K562 (cell line): ENCODE data around the gene TLE6. TPM values are rescaled to one million over a fixed set of nuclear protein-coding genes. Genes with fewer than 3 reads are reported as not detected.

Experiments used
- ATAC-seq: fragments of 200-7000 bp; cut with Tn5 transposase; 3 replicates; pipeline ENCODE4 v1.9.1; 2020; ENCODE audit warnings: moderate library complexity
- BruUV-seq: library from RNA; stranded (reverse); fragments of 400-500 nt; replicated peaks from 2 replicates; lab custom pipeline; 2021; lab: Mats Ljungman, UMichigan
- CTCF ChIA-PET: fragments of 300-600 bp; formaldehyde crosslinking; extraction: SDS; loops from one replicate; lab custom pipeline; 2021; ENCODE audit warnings: low intra/inter-chr PET ratio; lab: Yijun Ruan, JAX
- POLR2A ChIA-PET: fragments of 300-600, 350-650 bp; sonication (Branson Sonifier 250); formaldehyde crosslinking; extraction: SDS; loops from one replicate; lab custom pipeline; 2021; ENCODE audit warnings: antibody characterized with exemption, inconsistent platforms; lab: Yijun Ruan, JAX
- DNase-seq, 4 experiments: peaks; one replicate each; pipeline versions ENCODE4 v3.0.0 to v3.0.0-alpha.2; 2011 to 2018; ENCODE audit warnings: low spot score in 3 of 4, mixed read lengths in 3 of 4; ENCODE audit errors: extremely low read depth in 1 of 4
- FAIRE-seq: peaks from 2 replicates; lab custom pipeline; 2011; peaks lifted over from hg19 to GRCh38; lab: Jason Lieb, UNC
- H2AFZ ChIP-seq: 2 replicates; pipeline ENCODE4 v1.6.0; 2011; ENCODE audit warnings: low read depth, low read length, control low read depth, inconsistent platforms
- H3K27ac ChIP-seq: fragments of 200-600 bp; 3 replicates; pipeline ENCODE4 v1.8.0; 2011; ENCODE audit warnings: low read depth, mild to moderate bottlenecking, control low read depth, inconsistent platforms, low read length, moderate library complexity, mixed read lengths; ENCODE audit errors: extremely low read depth
- H3K27me3 ChIP-seq, 2 experiments: fragments of 300-600 bp in 1 of 2; 2 replicates in 1 of 2; 3 replicates in 1 of 2; pipeline versions ENCODE4 v1.6.0 to v1.8.0; 2011; ENCODE audit warnings: inconsistent platforms in 2 of 2, low read length in 2 of 2, mild to moderate bottlenecking in 1 of 2, mixed read lengths in 1 of 2, moderate library complexity in 1 of 2; ENCODE audit not compliant: control insufficient read depth in 2 of 2, insufficient read depth in 2 of 2
- H3K36me3 ChIP-seq: fragments of 300-600 bp; 3 replicates; pipeline ENCODE4 v1.8.0; 2011; ENCODE audit warnings: mild to moderate bottlenecking, low read length, inconsistent platforms; ENCODE audit not compliant: control insufficient read depth, insufficient read depth
- H3K4me1 ChIP-seq, 2 experiments: fragments of 200-600 bp in 1 of 2; replicated peaks in 1 of 2; 2 replicates in 1 of 2; 3 replicates in 1 of 2; pipeline versions ENCODE4 v1.5.1 to v1.8.0; 2011; ENCODE audit warnings: inconsistent platforms in 2 of 2, low read length in 2 of 2, mild to moderate bottlenecking in 1 of 2, mixed read lengths in 1 of 2, moderate library complexity in 1 of 2; ENCODE audit not compliant: control insufficient read depth in 2 of 2, insufficient read depth in 2 of 2
- H3K4me2 ChIP-seq: 2 replicates; pipeline ENCODE4 v1.6.1; 2011; ENCODE audit warnings: low read length, control low read depth, inconsistent platforms, mixed read lengths; ENCODE audit not compliant: insufficient read depth
- H3K4me3 ChIP-seq: fragments of 200-600 bp; sonication (generic), shearing (Covaris generic); 2 replicates; pipeline ENCODE4 v1.5.1; 2016; ENCODE audit warnings: control low read depth, inconsistent platforms
- H3K79me2 ChIP-seq: fragments of 200-600 bp; 3 replicates; pipeline ENCODE4 v1.8.0; 2011; ENCODE audit warnings: low read length, inconsistent platforms; ENCODE audit not compliant: control insufficient read depth, insufficient read depth
- H3K9ac ChIP-seq, 2 experiments: 2 replicates each; pipeline versions ENCODE4 v1.6.0 to v1.6.1; 2011; ENCODE audit warnings: low read depth in 2 of 2, low read length in 2 of 2, control low read depth in 1 of 2, inconsistent platforms in 1 of 2, mild to moderate bottlenecking in 1 of 2, mixed read lengths in 1 of 2; ENCODE audit not compliant: insufficient read depth in 1 of 2
- H3K9me1 ChIP-seq: one replicate; pipeline ENCODE4 v1.6.0; 2011; ENCODE audit warnings: inconsistent platforms, mild to moderate bottlenecking, low read length, moderate library complexity; ENCODE audit not compliant: control insufficient read depth, insufficient read depth
- H3K9me3 ChIP-seq: replicated peaks from 2 replicates; pipeline ENCODE4 v1.5.1; 2011; ENCODE audit warnings: low read depth, low read length, inconsistent platforms; ENCODE audit not compliant: control insufficient read depth, insufficient read depth
- H4K20me1 ChIP-seq: replicated peaks from 2 replicates; pipeline ENCODE4 v1.6.1; 2011; ENCODE audit warnings: low read length, inconsistent platforms, mixed read lengths; ENCODE audit not compliant: control insufficient read depth, insufficient read depth
- CHD1 ChIP-seq: fragments of 200-600 bp; sonication (generic); IDR thresholded peaks from one replicate; pipeline ENCODE4 v1.6.1; 2012; ENCODE audit warnings: mild to moderate bottlenecking, moderate library complexity, low read length, inconsistent platforms
- HMG20B ChIP-seq: fragments of 250-450 bp; sonication (Bioruptor Pico); IDR thresholded peaks from 2 replicates; pipeline ENCODE4 v1.5.0; 2021; ENCODE audit warnings: mild to moderate bottlenecking
- KDM5B ChIP-seq: fragments of 200-600 bp; sonication (generic); IDR thresholded peaks from 2 replicates; pipeline ENCODE4 v1.6.1; 2012; ENCODE audit warnings: low read depth, mild to moderate bottlenecking, moderate library complexity, low read length, control low read depth, inconsistent platforms; ENCODE audit not compliant: insufficient replicate concordance
- MAFK ChIP-seq: IDR thresholded peaks from 2 replicates; pipeline ENCODE4 v1.6.1; 2011; ENCODE audit warnings: low read length, improper control_type of control experiment
- PML ChIP-seq: IDR thresholded peaks from 2 replicates; pipeline ENCODE4 v1.6.1; 2012; ENCODE audit warnings: low read length, inconsistent platforms
- RBM17 ChIP-seq: fragments of 200-400 bp; formaldehyde crosslinking; IDR thresholded peaks from 2 replicates; pipeline ENCODE4 v1.6.1; 2017; ENCODE audit warnings: low read depth, mild to moderate bottlenecking, low read length, borderline replicate concordance
- RHOXF2B ChIP-seq: fragments of 250-450 bp; sonication (Bioruptor Pico); conservative IDR thresholded peaks from 2 replicates; pipeline ENCODE4 v1.5.1; 2021
- THRAP3 ChIP-seq: fragments of 450-650 bp; IDR thresholded peaks from 2 replicates; pipeline ENCODE4 v1.6.1; 2016; ENCODE audit warnings: mild to moderate bottlenecking, inconsistent platforms, borderline replicate concordance
- WGBS: fragments of 100-300 bp; shearing (Covaris generic); methylation state at CpG from one replicate; pipeline ENCODE4 v1.1.6; 2016; ENCODE audit warnings: low coverage, mixed read lengths; ENCODE audit not compliant: insufficient coverage; ENCODE audit errors: missing lambda C conversion rate; 5-methylcytosine and 5-hydroxymethylcytosine counted together
- in situ Hi-C: fragments of 300-500 bp; cut with MboI; formaldehyde crosslinking; loops from 4 replicates; pipeline ENCODE4 v1.15.0; 2018; ENCODE audit warnings: inconsistent platforms, mixed read lengths
- intact Hi-C: fragments of 100-400 bp; cut with micrococcal nuclease; formaldehyde crosslinking; loops from 2 replicates; pipeline ENCODE4 v1.14.2; 2022
- polyA plus RNA-seq, 8 experiments: library from polyadenylated mRNA; depleted of rRNA in 4 of 8; stranded (reverse) in 5 of 8; unstranded in 3 of 8; fragments of >200 nt; fragmentation: Nextera tagmentation in 2 of 8; fragmentation: Illumina TruSeq in 1 of 8; extraction: Ambion mirVana in 2 of 8; extraction: Trizol in 1 of 8; gene quantifications; 2 replicates each; pipeline versions ENCODE4 v1.2.1 to v1.2.3, GENCODE V29; 2011 to 2014; ENCODE audit warnings: inconsistent platforms in 1 of 8, missing spikeins in 1 of 8
- total RNA-seq, 7 experiments: library from RNA; depleted of rRNA in 6 of 7; stranded (reverse); fragments of >200 nt in 6 of 7; fragmentation: Illumina TruSeq in 2 of 7; extraction: Trizol in 2 of 7; gene quantifications; 2 replicates each; pipeline versions ENCODE4 v1.2.1 to v1.2.3, GENCODE V29; 2011 to 2021; ENCODE audit warnings: low replicate concordance in 1 of 7
- TF ChIP-seq, protein P1 (sequence below): sonication (generic); formaldehyde crosslinking; IDR thresholded peaks from 2 replicates; pipeline ENCODE4 v1.8.0; 2022; ENCODE audit warnings: missing genetic modification reagents, mild to moderate bottlenecking, borderline replicate concordance

The TLE6 gene
- total and polyA plus RNA-seq, 9 of the 15 experiments (the other 6 are each of a cell fraction or from before 2014, with no cell fraction given) = 1.1 to 6.1 (median 2.5) TPM

DNA sequence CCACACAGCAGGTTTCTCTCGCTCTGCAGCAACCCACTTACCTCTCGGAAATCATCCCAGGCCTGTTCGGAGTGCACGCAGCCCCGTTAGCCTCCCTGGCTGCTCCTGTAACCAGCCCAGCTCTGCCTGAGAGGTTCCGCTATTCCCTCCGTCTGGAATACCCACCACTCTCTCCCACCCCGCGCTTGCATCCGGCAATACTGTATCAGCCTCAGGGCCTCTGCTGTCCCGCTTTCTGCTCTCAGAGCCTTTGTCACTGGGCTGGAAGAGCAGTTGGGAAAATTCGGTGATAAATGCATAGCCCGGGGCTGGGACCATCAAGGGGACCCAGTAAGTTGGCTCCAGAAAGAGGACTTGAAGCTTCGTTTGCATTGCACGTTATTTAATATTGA, 759 bp upstream of the TLE6 start:
- peak overlapping the region; percentile 49 for H3K4me3 ChIP-seq
- H3K9me1 ChIP-seq = no peaks in the 10 kb centered on the region
- peak overlapping the region; percentile 54 to 89 for H3K9ac ChIP-seq
- H2AFZ ChIP-seq = peak overlapping the region; percentile 98
- H3K27ac ChIP-seq = peak overlapping the region; percentile 64; the same call in 2 of the 3 replicates
- peaks cover 15 to 39% of the 10 kb centered on the region in 2 experiments for H3K4me1 ChIP-seq
- ChIA-PET POLR2A (interaction anchor here (0.8 to 1.0 kb wide), 4 partner anchors 11 to 207 kb away, joined by 3 to 4 read pairs (median 4); no protein-coding TSS in a partner anchor), CTCF (no interaction called here)
- DNase-seq (no peak), ATAC-seq (no peak), FAIRE-seq (no peak)
- TF ChIP-seq KDM5B (peak; percentile 5), CHD1 (peak; percentile 41), MAFK (no peak), RBM17 (no peak), HMG20B (no peak), PML (no peak), RHOXF2B (CRISPR knock-in tag) (no peak), THRAP3 (no peak)
- TF ChIP-seq, protein P1, sequence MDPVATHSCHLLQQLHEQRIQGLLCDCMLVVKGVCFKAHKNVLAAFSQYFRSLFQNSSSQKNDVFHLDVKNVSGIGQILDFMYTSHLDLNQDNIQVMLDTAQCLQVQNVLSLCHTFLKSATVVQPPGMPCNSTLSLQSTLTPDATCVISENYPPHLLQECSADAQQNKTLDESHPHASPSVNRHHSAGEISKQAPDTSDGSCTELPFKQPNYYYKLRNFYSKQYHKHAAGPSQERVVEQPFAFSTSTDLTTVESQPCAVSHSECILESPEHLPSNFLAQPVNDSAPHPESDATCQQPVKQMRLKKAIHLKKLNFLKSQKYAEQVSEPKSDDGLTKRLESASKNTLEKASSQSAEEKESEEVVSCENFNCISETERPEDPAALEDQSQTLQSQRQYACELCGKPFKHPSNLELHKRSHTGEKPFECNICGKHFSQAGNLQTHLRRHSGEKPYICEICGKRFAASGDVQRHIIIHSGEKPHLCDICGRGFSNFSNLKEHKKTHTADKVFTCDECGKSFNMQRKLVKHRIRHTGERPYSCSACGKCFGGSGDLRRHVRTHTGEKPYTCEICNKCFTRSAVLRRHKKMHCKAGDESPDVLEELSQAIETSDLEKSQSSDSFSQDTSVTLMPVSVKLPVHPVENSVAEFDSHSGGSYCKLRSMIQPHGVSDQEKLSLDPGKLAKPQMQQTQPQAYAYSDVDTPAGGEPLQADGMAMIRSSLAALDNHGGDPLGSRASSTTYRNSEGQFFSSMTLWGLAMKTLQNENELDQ (CRISPR knock-in tag) = no peak
- no peaks in the 10 kb centered on the region for H3K79me2 ChIP-seq
- no peaks in the 10 kb centered on the region for H3K36me3 ChIP-seq
- H3K4me2 ChIP-seq = peak overlapping the region; percentile 89
- no peaks in the 10 kb centered on the region for H3K27me3 ChIP-seq
- no TSS peak for BruUV-seq
- 35% methylated on average over 15 of the region's 15 CpGs for WGBS
- no peaks in the 10 kb centered on the region for H4K20me1 ChIP-seq
- intact Hi-C loops (no loop called here), in situ Hi-C loops (no loop called here)
- H3K9me3 ChIP-seq = no peaks in the 10 kb centered on the region
